Glomerular visceral epithelial cell (primary cell): Measurements from ENCODE around the gene MAST4.

ENCODE experiments used
- DNase-seq: peaks from one replicate; pipeline ENCODE4 v3.0.0-alpha.2; 2016; ENCODE audit errors: extremely low spot score

Gene MAST4

GRCh38 chr5:67081261-67081660 lies 485.1 kb downstream of the MAST4 start:
- DNase-seq, result no peak

GRCh38 chr5:67082941-67083340 lies 486.7 kb downstream of the MAST4 start:
- no peak for DNase-seq

GRCh38 chr5:67085616-67086015 lies 489.4 kb downstream of the MAST4 start:
- no peak for DNase-seq

GRCh38 chr5:67089200-67089725 lies 493.1 kb downstream of the MAST4 start:
- DNase-seq, result no peak

- DNase-seq, result no peak
Observed at GRCh38 chr5:67090040-67090439, 493.8 kb downstream of the MAST4 start.

- DNase-seq, result no peak
Observed at GRCh38 chr5:67090593-67090992, 494.4 kb downstream of the MAST4 start.

GRCh38 chr5:67092535-67092934 lies 496.3 kb downstream of the MAST4 start:
- DNase-seq, result no peak

- peak; percentile 12 for DNase-seq
Observed at GRCh38 chr5:67093279-67093678, 497.1 kb downstream of the MAST4 start.

GRCh38 chr5:67094476-67095300 lies 498.5 kb downstream of the MAST4 start:
- peak; percentile 81 for DNase-seq

GRCh38 chr5:67095346-67096171 lies 499.4 kb downstream of the MAST4 start:
- DNase-seq, result no peak

- no peak for DNase-seq
Observed at GRCh38 chr5:67098656-67099055, 502.5 kb downstream of the MAST4 start.

- no peak for DNase-seq
Observed at GRCh38 chr5:67100301-67100700, 504.1 kb downstream of the MAST4 start.

GRCh38 chr5:67102708-67103107 lies 506.5 kb downstream of the MAST4 start:
- DNase-seq, result no peak

- no peak for DNase-seq
Observed at GRCh38 chr5:67104859-67105258, 508.7 kb downstream of the MAST4 start.

- no peak for DNase-seq
Observed at GRCh38 chr5:67105270-67105669, 509.1 kb downstream of the MAST4 start.

GRCh38 chr5:67106626-67107342 lies 510.6 kb downstream of the MAST4 start:
- DNase-seq, result no peak

GRCh38 chr5:67111779-67112178 lies 515.6 kb downstream of the MAST4 start:
- no peak for DNase-seq

GRCh38 chr5:67115246-67115645 lies 519.1 kb downstream of the MAST4 start:
- no peak for DNase-seq

- DNase-seq, result no peak
Observed at GRCh38 chr5:67115817-67116216, 519.6 kb downstream of the MAST4 start.

- no peak for DNase-seq
Observed at GRCh38 chr5:67118050-67118620, 521.9 kb downstream of the MAST4 start.

GRCh38 chr5:67119010-67119409 lies 522.8 kb downstream of the MAST4 start:
- DNase-seq, result no peak

- no peak for DNase-seq
Observed at GRCh38 chr5:67120032-67120431, 523.8 kb downstream of the MAST4 start.
